ENCODE measurements around the gene ATP1B1.
"Not testable (repeated sequence)": the region's sequence is repeated elsewhere in the genome, so short reads cannot be mapped to it uniquely, and the experiment has no call there.

ATP1B1 gene

GRCh38 chr1:169146576-169147214 is 40.2 kb downstream of the ATP1B1 start:
- DNase-seq: no peak

DNA sequence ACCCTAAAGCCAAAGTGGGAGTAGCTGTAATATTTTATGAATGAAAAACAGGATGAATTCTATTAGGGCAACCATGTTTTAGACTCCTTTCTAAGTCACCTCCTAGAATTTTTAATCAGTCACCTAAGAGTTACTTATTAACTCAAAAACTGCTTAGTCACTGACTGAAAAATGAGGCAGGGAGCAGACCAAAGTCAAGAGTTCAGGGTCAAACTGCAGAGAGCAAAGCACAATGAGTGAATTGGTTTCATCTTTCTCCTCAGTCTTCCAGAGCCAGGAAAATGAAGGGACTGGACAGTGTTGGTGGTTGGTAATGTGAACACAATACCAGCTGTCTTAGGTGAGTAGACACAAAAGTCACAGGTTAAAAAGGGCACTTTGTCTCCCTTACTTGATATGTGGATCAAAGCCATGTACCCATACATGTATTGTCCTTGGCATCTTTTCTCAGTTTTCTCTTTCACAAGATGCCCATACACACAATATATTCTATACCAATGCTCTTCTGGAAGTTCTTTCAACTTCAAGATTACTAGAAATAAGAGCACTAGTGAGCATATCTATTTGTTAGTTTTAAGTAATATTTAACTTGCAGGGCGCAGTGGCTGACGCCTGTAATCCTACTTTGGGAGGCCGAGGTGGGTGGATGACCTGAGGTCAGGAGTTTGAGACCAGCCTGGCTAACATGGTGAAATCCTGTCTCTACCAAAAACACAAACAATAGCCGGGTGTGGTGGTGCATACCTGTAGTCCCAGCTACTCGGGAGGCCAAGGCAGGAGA is 42.2 kb downstream of the ATP1B1 start:
- no peak for DNase-seq

DNA sequence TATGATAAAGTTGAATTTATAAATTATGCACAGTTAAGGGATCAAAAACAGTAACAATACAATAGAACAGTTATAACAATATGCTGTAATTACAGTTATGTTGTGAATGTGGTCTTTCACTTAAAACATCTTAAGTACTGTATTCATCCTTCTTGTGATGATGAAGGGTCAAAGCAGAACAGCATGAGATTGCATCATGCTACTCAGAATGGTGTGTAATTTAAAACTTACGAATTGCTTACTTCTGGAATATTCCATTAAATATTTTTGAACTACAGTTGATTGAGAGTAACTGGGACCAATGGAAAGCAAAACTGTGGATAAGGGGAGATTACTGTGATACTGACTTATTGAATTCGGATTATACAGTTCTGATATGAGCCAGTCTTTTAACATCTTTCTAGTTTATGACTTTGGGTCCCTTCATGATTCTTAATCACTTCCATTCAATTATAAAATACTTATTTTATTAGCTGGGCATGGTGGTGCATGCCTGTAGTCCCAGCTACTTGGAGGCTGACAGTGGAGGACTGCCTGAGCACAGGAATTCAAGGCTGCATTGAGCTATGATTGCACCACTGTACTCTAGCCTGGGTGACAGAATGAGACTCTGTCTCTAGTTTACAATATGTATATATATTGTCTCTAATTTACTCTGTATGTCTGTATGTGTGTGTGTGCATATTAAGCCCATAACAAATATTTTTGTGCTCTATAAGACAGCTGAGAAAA is 43.2 kb downstream of the ATP1B1 start:
- no peak for DNase-seq

- DNase-seq: no peak
Measured at GRCh38 chr1:169150641-169151337, 44.3 kb downstream of the ATP1B1 start.

GRCh38 chr1:169151338-169151837 is 44.9 kb downstream of the ATP1B1 start:
- DNase-seq: no peak

GRCh38 chr1:169155675-169156074 is 49.2 kb downstream of the ATP1B1 start:
- no peak for DNase-seq

DNA sequence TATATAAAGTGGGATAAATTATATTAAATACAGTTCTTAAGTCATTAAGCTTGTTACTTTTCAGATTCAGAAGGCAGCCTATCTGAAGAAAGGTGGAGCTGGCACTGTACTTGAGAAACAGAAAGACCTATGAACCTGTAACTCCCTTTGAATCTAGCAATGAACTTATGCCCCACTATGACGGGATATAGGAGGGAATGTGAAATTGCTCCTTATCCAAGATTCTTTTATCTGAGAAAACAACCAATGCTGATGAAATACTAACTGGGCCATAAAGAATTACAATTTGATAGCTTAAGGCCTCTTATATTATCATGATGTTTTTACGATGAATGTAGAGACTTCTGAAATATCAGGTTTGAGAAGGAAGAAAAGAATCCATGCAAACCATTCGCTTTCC is 50.1 kb downstream of the ATP1B1 start:
- DNase-seq: no peak

DNA sequence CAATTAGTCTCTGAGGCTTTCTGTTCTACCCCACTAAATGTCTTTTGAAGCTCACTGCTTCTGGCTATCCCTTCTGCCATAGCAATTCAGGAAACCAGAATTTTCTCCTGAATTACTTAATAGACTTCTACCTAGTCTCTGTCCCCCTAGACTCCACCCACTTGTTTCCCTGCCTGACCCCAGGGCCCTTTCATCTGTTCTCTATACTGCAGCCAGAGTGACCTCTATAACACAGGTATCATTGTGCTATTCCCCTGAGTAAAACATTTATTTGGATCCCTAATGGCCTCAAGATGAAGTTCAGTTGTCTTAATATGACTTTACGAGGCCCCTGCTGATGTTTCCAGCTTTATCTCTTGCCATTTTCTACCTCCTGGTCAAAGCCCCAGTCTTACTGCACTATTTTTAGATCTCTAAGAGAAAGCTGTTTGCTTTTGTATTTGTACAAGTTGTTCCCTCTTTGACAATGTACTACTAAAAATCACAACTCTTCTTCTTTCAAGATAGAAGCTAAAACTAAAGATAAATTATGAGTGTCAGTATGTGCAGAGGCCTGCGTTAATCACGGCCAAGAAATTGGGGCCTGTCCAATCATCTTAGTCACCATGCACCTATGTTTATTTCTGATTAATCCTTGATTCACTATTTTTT is 54.5 kb downstream of the ATP1B1 start:
- DNase-seq: no peak

DNA sequence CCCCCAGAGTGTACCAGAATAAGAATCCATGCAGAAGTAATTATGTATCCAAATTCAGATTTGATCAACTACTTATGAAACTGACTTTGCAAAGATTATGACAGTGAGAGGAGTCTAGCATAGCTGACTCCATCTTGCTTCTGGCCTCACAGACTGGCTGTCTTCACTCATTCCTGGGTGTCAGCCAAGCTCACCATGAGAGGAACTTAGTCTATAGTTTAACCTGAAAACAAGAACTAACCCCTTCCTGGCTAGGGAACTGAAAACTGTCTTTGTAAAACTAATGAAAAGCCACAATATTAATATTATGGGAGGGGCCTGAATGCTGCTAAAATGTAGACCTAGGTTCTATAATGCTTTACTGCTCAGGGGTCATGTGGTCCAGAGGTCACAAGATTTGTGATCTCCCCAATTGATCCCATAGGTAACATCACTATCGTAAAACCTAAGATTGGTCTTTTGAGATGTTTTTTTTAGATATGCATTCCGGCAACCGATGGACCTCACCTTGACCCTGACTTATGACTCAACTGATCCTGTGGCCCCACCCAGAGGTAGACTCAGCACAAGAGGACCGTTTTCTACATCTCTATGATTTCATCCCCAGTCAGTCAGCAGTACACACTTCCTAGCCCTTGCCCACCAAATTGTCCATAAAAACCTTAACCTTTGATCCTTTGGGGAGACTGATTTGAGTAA is 55.2 kb downstream of the ATP1B1 start:
- DNase-seq: no peak

- DNase-seq: no peak
Measured at GRCh38 chr1:169163059-169163458, 56.6 kb downstream of the ATP1B1 start.

- DNase-seq: no peak
Measured at GRCh38 chr1:169175461-169175860, 69.0 kb downstream of the ATP1B1 start.

- DNase-seq: not testable (repeated sequence)
Measured at GRCh38 chr1:169179431-169179830, 72.9 kb downstream of the ATP1B1 start.

DNA sequence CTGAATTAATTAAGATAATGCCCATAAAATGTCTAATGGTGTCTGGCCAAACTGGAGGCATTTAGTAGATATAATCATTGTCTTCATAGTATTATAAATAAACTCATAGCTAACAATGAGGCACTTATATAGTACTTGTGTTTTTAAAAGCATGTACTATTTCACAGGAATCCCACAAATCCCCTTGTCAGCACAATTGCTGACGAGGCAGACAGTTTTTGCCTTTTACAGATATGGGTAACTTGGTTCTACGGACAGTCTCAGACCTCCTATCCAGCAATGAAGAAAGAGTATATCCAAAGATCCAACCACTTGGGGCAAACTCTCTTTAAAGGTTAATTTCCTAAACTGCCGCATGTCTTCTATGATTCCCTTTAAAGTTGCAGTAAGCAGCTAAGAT is 73.7 kb downstream of the ATP1B1 start:
- DNase-seq: no peak

Data from CD4-positive, alpha-beta T cell treated with Interleukin-17A for 1 hour (primary cell).